K562 (cell line): Measurements from ENCODE around the gene RNU5D-1. TPM values are rescaled to one million over a fixed set of nuclear protein-coding genes. Genes with fewer than 3 reads are reported as not detected.

Source experiments
- ATAC-seq: fragments of 200-7000 bp; cut with Tn5 transposase; 3 replicates; pipeline ENCODE4 v1.9.1; 2020; ENCODE audit warnings: moderate library complexity
- BruUV-seq: library from RNA; stranded (reverse); fragments of 400-500 nt; replicated peaks from 2 replicates; lab custom pipeline; 2021; lab: Mats Ljungman, UMichigan
- CTCF ChIA-PET: fragments of 300-600 bp; formaldehyde crosslinking; extraction: SDS; loops from one replicate; lab custom pipeline; 2021; ENCODE audit warnings: low intra/inter-chr PET ratio; lab: Yijun Ruan, JAX
- POLR2A ChIA-PET: fragments of 300-600, 350-650 bp; sonication (Branson Sonifier 250); formaldehyde crosslinking; extraction: SDS; loops from one replicate; lab custom pipeline; 2021; ENCODE audit warnings: antibody characterized with exemption, inconsistent platforms; lab: Yijun Ruan, JAX
- DNase-seq, 4 experiments: peaks; one replicate each; pipeline versions ENCODE4 v3.0.0 to v3.0.0-alpha.2; 2011 to 2018; ENCODE audit warnings: low spot score in 3 of 4, mixed read lengths in 3 of 4; ENCODE audit errors: extremely low read depth in 1 of 4
- FAIRE-seq: peaks from 2 replicates; lab custom pipeline; 2011; peaks lifted over from hg19 to GRCh38; lab: Jason Lieb, UNC
- H2AFZ ChIP-seq: 2 replicates; pipeline ENCODE4 v1.6.0; 2011; ENCODE audit warnings: low read depth, low read length, control low read depth, inconsistent platforms
- H3K27ac ChIP-seq: fragments of 200-600 bp; 3 replicates; pipeline ENCODE4 v1.8.0; 2011; ENCODE audit warnings: low read depth, mild to moderate bottlenecking, control low read depth, inconsistent platforms, low read length, moderate library complexity, mixed read lengths; ENCODE audit errors: extremely low read depth
- H3K27me3 ChIP-seq, 2 experiments: fragments of 300-600 bp in 1 of 2; 2 replicates in 1 of 2; 3 replicates in 1 of 2; pipeline versions ENCODE4 v1.6.0 to v1.8.0; 2011; ENCODE audit warnings: inconsistent platforms in 2 of 2, low read length in 2 of 2, mild to moderate bottlenecking in 1 of 2, mixed read lengths in 1 of 2, moderate library complexity in 1 of 2; ENCODE audit not compliant: control insufficient read depth in 2 of 2, insufficient read depth in 2 of 2
- H3K36me3 ChIP-seq: fragments of 300-600 bp; 3 replicates; pipeline ENCODE4 v1.8.0; 2011; ENCODE audit warnings: mild to moderate bottlenecking, low read length, inconsistent platforms; ENCODE audit not compliant: control insufficient read depth, insufficient read depth
- H3K4me1 ChIP-seq, 2 experiments: fragments of 200-600 bp in 1 of 2; replicated peaks in 1 of 2; 2 replicates in 1 of 2; 3 replicates in 1 of 2; pipeline versions ENCODE4 v1.5.1 to v1.8.0; 2011; ENCODE audit warnings: inconsistent platforms in 2 of 2, low read length in 2 of 2, mild to moderate bottlenecking in 1 of 2, mixed read lengths in 1 of 2, moderate library complexity in 1 of 2; ENCODE audit not compliant: control insufficient read depth in 2 of 2, insufficient read depth in 2 of 2
- H3K4me2 ChIP-seq: 2 replicates; pipeline ENCODE4 v1.6.1; 2011; ENCODE audit warnings: low read length, control low read depth, inconsistent platforms, mixed read lengths; ENCODE audit not compliant: insufficient read depth
- H3K4me3 ChIP-seq: fragments of 200-600 bp; sonication (generic), shearing (Covaris generic); 2 replicates; pipeline ENCODE4 v1.5.1; 2016; ENCODE audit warnings: control low read depth, inconsistent platforms
- H3K79me2 ChIP-seq: fragments of 200-600 bp; 3 replicates; pipeline ENCODE4 v1.8.0; 2011; ENCODE audit warnings: low read length, inconsistent platforms; ENCODE audit not compliant: control insufficient read depth, insufficient read depth
- H3K9ac ChIP-seq, 2 experiments: 2 replicates each; pipeline versions ENCODE4 v1.6.0 to v1.6.1; 2011; ENCODE audit warnings: low read depth in 2 of 2, low read length in 2 of 2, control low read depth in 1 of 2, inconsistent platforms in 1 of 2, mild to moderate bottlenecking in 1 of 2, mixed read lengths in 1 of 2; ENCODE audit not compliant: insufficient read depth in 1 of 2
- H3K9me1 ChIP-seq: one replicate; pipeline ENCODE4 v1.6.0; 2011; ENCODE audit warnings: inconsistent platforms, mild to moderate bottlenecking, low read length, moderate library complexity; ENCODE audit not compliant: control insufficient read depth, insufficient read depth
- H3K9me3 ChIP-seq: replicated peaks from 2 replicates; pipeline ENCODE4 v1.5.1; 2011; ENCODE audit warnings: low read depth, low read length, inconsistent platforms; ENCODE audit not compliant: control insufficient read depth, insufficient read depth
- H4K20me1 ChIP-seq: replicated peaks from 2 replicates; pipeline ENCODE4 v1.6.1; 2011; ENCODE audit warnings: low read length, inconsistent platforms, mixed read lengths; ENCODE audit not compliant: control insufficient read depth, insufficient read depth
- ARID3B ChIP-seq: fragments of 250-450 bp; sonication (Bioruptor Pico); IDR thresholded peaks from 2 replicates; pipeline ENCODE4 v1.4.0; 2020; ENCODE audit warnings: borderline replicate concordance
- DEAF1 ChIP-seq: fragments of 450-650 bp; formaldehyde crosslinking; IDR thresholded peaks from 2 replicates; pipeline ENCODE4 v1.4.0; 2020; ENCODE audit warnings: mild to moderate bottlenecking, moderate library complexity
- L3MBTL2 ChIP-seq: fragments of 450-650 bp; IDR thresholded peaks from 2 replicates; pipeline ENCODE4 v1.6.1; 2016; ENCODE audit warnings: mild to moderate bottlenecking, moderate library complexity
- PHB2 ChIP-seq: fragments of 450-650 bp; IDR thresholded peaks from 2 replicates; pipeline ENCODE4 v1.6.1; 2017; ENCODE audit warnings: low read depth
- STAG1 ChIP-seq: sonication (generic); formaldehyde crosslinking; IDR thresholded peaks from 2 replicates; pipeline ENCODE4 v1.5.0; 2020; ENCODE audit warnings: missing genetic modification reagents, borderline replicate concordance
- ZNF239 ChIP-seq: fragments of 250-450 bp; sonication (Bioruptor Pico); IDR thresholded peaks from 2 replicates; pipeline ENCODE4 v1.4.0; 2020; ENCODE audit warnings: mild to moderate bottlenecking
- ZNF253 ChIP-seq: fragments of 250-450 bp; sonication (Bioruptor Pico); conservative IDR thresholded peaks from 2 replicates; pipeline ENCODE4 v1.6.1; 2021; ENCODE audit warnings: mild to moderate bottlenecking
- WGBS: fragments of 100-300 bp; shearing (Covaris generic); methylation state at CpG from one replicate; pipeline ENCODE4 v1.1.6; 2016; ENCODE audit warnings: low coverage, mixed read lengths; ENCODE audit not compliant: insufficient coverage; ENCODE audit errors: missing lambda C conversion rate; 5-methylcytosine and 5-hydroxymethylcytosine counted together
- in situ Hi-C: fragments of 300-500 bp; cut with MboI; formaldehyde crosslinking; loops from 4 replicates; pipeline ENCODE4 v1.15.0; 2018; ENCODE audit warnings: inconsistent platforms, mixed read lengths
- intact Hi-C: fragments of 100-400 bp; cut with micrococcal nuclease; formaldehyde crosslinking; loops from 2 replicates; pipeline ENCODE4 v1.14.2; 2022
- polyA plus RNA-seq, 8 experiments: library from polyadenylated mRNA; depleted of rRNA in 4 of 8; stranded (reverse) in 5 of 8; unstranded in 3 of 8; fragments of >200 nt; fragmentation: Nextera tagmentation in 2 of 8; fragmentation: Illumina TruSeq in 1 of 8; extraction: Ambion mirVana in 2 of 8; extraction: Trizol in 1 of 8; gene quantifications; 2 replicates each; pipeline versions ENCODE4 v1.2.1 to v1.2.3, GENCODE V29; 2011 to 2014; ENCODE audit warnings: inconsistent platforms in 1 of 8, missing spikeins in 1 of 8
- total RNA-seq, 7 experiments: library from RNA; depleted of rRNA in 6 of 7; stranded (reverse); fragments of >200 nt in 6 of 7; fragmentation: Illumina TruSeq in 2 of 7; extraction: Trizol in 2 of 7; gene quantifications; 2 replicates each; pipeline versions ENCODE4 v1.2.1 to v1.2.3, GENCODE V29; 2011 to 2021; ENCODE audit warnings: low replicate concordance in 1 of 7
- TF ChIP-seq, protein P1 (sequence below), 2 experiments: fragments of 450-650 bp; IDR thresholded peaks; 2 replicates each; pipeline ENCODE4 v1.6.1; 2016

The RNU5D-1 gene
- total and polyA plus RNA-seq, 9 of the 15 experiments (the other 6 are each of a cell fraction or from before 2014, with no cell fraction given), result under 0.01 TPM; not detected in 8

DNA sequence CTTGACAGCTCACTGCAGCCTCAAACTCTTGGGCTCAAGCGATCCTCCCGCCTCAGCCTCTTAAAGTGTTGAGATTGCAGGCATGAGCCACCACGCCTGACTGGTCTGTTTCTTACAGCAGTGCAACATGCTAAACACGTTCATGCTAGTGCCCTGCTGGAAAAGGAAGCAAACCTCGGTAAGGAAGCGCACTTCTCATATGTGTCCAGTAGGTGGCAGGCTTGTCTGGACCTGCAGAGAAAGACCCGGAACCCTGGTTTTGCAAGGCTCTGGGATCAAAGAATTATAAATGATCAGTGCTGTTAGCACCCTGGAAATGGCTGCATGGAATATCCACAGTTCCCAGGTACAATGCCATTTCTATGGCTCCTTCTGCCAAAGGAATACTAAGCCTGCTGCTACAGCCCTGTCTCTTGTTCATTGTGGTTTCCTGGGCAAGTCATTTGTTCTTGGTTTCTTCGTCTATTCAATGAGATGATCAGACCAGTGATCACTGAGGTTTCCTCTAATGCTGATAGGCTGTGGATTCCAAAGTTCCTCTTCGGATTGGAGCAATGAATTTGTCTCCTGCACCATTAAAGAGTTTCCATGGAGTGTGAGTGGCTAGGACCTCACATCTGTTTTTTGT is 15.9 kb downstream of the RNU5D-1 start:
- Histone ChIP-seq H3K9me3 (no peaks in the 10 kb centered on the region), H3K4me2 (0 out of 2 replicates have a peak overlapping the region, but pooled peaks have one; percentile 36), H4K20me1 (0 out of 2 replicates have a peak, but pooled peaks cover 3% of the 10 kb centered on the region), H3K36me3 (no peaks in the 10 kb centered on the region), H2AFZ (peak overlapping the region; percentile 87), H3K9ac (peak overlapping the region in 1 of 2 experiments; percentile 57; a peak in 1 of 4 replicates), H3K4me1 (peaks cover 0 to 5% of the 10 kb centered on the region in 2 experiments; a peak in 2 of 5 replicates), H3K9me1 (no peaks in the 10 kb centered on the region), H3K4me3 (no peak overlapping the region), H3K79me2 (no peaks in the 10 kb centered on the region), H3K27ac (no peak overlapping the region), H3K27me3 (peaks cover 21 to 23% of the 10 kb centered on the region in 2 experiments; a peak in 4 of 5 replicates)
- FAIRE-seq (peak; percentile 95), ATAC-seq (peak; percentile 90), DNase-seq (peak; percentile 85 to 88 (median 86))
- POLR2A ChIA-PET, result interaction anchor here (9.1 kb wide), 1 partner anchor 106 kb away, joined by 222 read pairs; no protein-coding TSS in a partner anchor
- intact Hi-C loops (no loop called here), in situ Hi-C loops (no loop called here)
- no TSS peak for BruUV-seq
- CTCF ChIA-PET, result no interaction called here
- WGBS, result 2% methylated on average over 9 of the region's 9 CpGs
- TF ChIP-seq L3MBTL2 (0 out of 2 replicates have a peak, but pooled peaks have one; percentile 16), ZNF253 (CRISPR knock-in tag) (no peak), DEAF1 (CRISPR knock-in tag) (peak; percentile 42; the same call in 1 of the 2 replicates), ARID3B (no peak), ZNF239 (CRISPR knock-in tag) (no peak), PHB2 (no peak), STAG1 (CRISPR knock-in tag) (peak; percentile 84)
- TF ChIP-seq, protein P1, sequence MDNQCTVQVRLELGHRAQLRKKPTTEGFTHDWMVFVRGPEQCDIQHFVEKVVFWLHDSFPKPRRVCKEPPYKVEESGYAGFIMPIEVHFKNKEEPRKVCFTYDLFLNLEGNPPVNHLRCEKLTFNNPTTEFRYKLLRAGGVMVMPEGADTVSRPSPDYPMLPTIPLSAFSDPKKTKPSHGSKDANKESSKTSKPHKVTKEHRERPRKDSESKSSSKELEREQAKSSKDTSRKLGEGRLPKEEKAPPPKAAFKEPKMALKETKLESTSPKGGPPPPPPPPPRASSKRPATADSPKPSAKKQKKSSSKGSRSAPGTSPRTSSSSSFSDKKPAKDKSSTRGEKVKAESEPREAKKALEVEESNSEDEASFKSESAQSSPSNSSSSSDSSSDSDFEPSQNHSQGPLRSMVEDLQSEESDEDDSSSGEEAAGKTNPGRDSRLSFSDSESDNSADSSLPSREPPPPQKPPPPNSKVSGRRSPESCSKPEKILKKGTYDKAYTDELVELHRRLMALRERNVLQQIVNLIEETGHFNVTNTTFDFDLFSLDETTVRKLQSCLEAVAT (IDR thresholded peaks at IDR 0.05), result no peak
